Tongue (tissue), 2 donors: ENCODE results near the gene GATB. TPM values are rescaled to one million over a fixed set of nuclear protein-coding genes. Genes with fewer than 3 reads are reported as not detected.

Source experiments
- DNase-seq: peaks from one replicate; pipeline ENCODE4 v3.0.0-alpha.2; 2015
- total RNA-seq: library from RNA; depleted of rRNA; stranded (reverse); fragments of >200 nt; gene quantifications from one replicate; pipeline ENCODE4 v1.2.3, GENCODE V29; 2014

GATB gene
- total RNA-seq, 1 donor from 2014 or later: 38.2 TPM

DNA sequence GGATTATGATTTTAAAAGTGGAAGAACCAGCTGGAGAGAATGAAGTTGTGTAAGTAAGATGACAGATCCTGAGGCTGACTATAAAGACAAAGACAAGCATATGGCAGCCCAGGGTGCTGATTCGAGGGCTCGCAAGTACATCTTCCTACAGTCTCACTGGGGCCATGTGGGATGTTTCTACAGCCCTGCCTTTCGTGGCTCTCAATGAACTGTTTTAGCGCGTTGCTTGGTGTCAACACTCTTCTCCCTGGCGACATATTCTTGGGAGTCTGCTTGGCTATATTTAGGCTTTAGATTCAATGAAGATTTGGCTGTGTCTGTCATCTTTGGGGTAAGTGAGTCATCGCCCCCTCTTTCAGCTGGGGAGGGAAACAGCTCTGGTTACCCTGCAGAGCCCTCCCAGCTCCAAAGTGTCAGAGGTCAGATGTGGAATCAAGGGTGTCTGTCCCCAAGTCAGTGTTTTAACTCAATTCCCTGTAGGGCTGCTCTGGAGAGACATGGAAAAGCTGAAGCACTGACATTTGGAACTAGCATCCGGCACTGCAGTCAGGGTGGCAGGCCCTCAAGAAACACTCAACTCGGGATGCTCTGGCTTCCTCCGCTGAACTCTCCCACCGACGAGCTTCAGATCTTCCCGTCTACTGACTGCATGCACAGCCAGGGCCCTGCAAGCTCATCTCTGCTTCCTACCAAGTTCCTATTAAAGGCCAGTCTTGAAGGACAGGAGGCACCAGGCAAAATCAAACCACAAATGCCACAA lies 65.7 kb downstream of the GATB start:
- no peak for DNase-seq

DNA sequence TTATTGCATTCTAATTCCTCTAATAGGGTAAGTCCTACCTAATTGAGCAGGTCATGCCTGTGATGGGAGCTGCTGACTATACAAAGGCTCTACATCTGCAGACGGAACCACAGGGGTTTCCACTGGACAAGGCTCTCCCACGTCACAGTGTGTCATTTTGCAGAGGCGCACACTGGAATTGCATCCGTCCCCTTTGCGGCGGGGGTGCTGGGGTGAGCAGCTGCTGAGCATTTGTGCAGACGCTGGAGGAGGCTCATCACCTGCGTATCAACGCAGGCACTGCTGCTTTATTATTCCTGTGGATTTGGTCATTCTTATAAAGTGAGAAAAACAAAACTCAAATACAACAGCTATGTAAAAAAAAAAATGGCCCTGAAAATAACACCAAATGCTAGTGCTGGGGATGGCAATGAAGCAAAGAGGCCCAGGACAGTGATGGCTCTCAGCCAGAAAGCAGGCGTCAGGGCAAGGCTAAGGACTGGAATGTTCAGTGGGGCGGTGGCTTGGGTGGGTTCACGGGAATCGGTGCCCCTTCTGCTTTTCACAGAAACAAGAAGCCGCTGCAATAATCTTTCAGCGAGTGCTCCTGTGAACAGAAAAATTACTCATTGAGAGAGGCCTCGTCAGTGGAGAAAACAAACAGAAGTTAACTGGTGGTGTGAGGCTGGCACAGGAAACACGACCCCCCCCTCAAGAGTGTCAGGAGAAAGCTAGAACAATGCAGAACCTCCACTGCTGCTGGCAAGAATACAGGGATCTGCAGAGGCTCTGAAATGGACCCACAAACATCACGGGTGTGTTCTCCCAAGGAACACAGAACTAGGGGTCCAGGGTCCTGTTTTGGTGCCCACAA lies 67.8 kb downstream of the GATB start:
- peak; percentile 66 for DNase-seq

DNA sequence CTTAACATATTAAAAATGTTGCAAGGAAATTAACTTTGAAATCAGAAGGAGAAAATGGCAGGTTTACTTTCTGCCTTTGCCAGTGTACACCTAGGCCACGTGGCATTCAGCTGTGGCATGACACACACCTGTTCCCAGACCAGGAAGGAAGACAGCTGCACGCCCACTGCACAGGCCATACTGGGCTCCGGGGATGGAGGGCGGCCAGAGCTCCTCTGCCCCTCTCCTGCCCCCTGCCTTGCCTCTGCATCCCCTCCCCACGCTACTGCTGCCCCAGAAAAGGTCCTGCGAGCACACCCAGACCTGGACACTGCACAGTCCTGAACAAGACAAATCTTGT lies 68.4 kb downstream of the GATB start:
- DNase-seq: no peak

DNA sequence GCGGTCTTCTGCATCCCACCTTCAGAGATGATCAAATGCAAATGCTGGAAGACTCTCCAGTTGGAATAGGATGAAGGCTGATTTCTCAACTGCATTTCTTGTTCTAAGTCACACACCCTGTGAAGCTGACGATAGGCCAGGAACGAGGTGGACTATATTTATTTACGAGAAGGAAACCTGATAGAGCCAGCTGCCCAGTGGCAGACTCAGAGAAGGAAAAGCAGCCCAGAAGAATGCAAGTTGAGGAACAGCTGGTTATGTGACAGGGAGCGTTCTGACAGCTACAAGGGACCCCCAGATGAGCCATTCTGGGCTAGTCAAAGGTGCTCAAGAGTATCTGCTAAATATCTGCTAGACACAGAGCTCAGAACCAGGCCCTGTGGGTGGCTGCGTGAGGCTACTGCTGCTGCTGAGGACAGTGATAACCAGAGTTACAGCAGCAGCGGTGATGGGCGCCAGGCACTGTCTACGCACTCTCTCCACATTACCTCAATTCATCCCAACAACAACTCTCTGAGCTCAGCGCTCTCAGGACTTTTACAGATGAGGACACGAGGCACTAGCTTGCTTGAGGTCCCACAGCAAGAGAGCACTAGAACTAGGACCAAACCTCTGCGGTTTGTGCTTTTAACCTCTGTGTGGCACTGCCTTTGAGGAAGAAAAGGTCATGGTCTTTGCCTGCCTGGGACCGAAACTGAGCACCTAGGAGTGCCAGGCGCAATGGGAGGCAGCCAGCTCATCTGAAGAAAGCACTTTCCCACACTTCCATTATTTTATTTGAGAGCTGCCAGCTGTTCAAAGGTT lies 69.0 kb downstream of the GATB start:
- DNase-seq: peak; percentile 73

DNA sequence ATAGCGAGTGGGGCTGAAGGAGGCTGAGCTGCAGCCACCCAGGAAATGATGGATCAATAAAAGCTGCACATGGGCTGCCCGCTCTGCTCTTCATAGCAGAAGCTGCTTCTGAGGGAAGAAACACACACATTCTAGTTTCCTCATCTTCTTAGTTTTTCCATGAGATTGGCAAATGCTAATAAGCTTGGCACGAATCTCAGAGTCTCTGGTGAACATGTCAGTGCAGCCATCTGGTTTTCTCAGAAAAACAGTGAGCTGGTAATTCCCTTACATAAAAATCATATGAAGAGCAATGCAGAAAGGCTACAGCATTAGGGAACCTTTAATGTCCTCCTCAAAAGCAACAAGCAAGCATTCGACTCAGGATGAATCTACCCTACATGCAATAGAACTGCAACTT lies 69.9 kb downstream of the GATB start:
- peak; percentile 51 for DNase-seq

DNA sequence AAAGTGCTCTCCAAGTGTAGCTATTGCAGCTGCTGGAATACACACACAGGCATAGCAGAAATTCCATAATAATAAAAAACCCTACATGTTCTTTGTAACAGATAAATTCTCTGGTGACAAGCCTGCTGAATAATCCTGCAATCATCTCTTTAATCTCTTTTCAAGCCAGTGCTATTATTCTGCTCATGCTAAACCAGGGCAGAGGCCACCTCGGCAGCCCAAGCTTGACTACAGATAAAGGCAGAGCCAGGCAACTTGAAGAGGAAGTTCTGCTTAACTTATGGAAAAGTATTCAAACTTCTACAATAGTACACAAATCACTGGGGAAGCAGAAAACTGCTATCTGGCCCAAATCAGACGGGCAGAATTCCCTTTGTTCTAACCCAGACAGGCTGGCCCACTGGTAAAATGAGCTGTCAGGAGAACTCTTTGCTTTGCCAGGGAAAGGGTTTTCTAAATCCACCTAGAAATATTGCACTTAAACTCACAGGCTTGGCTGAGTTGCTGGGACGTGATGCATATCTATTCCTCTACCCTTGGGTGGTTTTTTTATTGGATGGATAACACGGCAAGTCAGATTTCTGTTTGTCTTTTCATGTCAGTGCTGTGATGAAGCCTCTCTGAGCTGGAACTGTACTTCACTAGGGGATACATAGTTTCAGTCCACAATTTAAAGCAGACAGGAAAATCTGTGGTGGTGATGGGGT lies 70.5 kb downstream of the GATB start:
- DNase-seq: no peak

DNA sequence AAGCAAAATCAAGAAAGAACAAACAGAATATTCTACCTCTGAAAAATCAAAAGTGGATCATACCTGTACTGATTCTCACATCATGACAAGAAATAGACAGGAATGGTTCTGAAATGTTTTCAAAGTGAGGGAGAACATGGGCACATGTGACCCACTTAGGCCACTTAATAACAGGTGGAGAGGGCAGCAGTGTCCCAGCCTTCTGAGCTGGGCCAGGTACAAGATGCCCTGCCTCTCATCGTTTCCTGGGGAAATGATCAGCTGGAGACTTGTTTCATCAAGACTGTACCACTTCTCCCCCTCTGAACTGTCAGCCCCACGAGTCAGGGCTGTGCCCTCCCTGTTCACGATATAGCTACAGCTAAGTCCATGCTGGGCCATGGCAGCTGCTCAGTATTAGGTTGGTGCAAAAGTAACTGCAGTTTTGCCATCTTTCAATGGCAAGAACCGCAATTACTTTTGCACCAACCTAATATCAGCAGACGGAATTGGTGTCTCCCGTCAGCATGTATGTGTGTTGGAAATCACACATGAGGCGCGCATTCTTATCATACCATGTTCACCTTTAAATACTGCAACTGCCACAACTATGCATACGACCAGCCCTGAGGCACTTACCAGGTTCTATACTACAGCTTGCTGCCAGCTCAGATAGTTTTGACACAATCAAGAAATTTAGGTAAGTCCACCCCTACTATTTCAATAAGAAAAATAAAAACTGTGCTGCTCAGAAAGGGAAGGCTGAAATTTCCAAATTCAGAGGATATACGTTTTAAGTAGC lies 71.4 kb downstream of the GATB start:
- DNase-seq: no peak

DNA sequence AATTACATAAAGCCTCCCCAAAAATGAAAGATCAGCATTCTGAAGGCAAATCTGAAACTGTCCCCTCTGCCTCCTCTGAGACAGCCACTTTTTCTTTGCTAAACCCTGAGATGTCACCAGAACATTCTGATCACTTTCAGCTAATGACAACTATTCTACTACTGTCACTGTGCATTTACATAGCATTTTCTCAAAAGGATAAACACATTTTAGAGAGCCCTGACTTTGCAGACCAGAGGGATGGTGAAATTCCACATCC lies 72.1 kb downstream of the GATB start:
- no peak for DNase-seq

DNA sequence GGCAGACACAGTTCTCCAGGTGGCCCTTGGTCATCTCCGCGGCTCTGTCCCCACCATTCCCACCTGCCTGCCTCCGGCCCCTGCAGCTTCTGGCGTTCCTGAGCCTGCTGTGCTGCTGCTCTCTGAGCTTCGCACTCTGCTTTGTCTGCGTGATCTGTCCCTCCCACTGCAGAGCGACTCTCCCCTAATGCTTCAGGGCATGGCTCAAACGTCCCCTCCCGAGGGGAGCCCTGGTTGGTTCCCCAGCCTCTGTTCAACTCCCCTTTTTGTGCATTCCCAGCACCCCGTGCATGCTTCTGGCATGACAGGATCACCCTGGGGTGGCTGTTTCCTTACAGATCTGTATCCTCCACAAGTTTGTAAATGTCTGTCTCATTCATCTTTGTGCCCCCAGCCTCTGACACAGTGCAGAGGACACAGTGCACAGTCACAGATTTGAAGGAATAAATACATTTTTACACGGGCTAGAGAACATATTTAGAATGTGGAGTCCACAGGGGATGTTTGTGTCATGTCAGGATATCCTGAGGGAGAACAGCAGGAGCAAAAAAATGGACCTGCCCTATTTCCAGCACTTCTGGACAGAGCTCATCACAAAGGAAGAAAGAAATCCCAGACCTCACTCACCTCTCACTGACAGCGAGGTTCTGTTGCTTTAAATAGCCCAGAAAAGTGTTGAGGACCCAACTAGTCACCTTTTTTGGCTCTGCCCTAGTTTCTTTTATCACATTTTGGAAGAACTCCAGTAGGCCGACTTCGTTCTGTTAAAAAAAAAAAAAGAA lies 72.6 kb downstream of the GATB start:
- no peak for DNase-seq

DNA sequence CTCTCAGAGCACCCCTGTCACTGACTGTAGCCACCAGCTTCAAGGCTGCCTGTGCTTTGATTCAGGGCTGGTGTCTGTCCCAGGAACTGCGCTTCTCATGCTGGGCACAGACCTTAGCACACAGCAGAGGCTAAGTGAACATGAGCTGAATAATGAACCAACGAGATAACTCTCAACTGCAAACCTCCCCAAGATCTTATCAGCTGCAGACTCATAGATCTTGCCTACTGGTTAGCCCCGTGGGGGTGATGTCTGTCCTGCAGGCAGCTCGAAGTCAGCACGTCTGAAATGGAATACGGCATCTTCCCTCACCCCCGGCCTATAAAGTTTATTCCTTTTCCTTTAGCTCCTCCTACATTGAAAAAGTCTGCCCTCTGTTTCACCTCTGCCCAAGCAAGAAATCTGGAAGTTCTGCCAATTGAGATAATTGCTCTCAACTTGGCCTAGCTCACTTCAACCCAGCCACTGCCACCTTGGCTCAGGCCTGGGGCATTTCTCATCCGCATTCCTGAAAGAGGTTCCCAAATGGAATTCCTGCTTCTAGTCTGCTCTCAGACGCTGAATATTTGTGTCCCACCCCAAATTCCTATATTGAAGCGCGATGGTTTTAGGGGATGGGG lies 73.7 kb downstream of the GATB start:
- DNase-seq: no peak

DNA sequence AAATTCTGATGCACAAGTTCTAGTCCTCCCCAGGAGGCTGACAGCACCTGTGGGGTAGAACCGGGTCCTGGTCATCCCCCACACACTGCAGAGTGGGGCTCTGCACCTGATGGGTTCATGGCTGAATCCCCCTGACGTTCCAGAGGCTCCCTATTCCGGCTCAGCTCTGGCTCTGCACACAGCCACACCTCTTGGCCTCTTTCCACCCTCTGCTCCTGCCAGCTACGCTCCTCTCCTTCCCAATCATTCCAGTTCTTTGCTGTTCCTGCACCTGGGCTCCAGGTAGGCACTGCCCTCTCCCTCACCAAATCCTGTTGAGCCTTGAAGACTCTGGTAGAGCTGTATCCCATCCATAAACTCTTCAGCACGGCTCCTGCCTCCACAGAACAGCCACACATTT lies 75.5 kb downstream of the GATB start:
- no peak for DNase-seq

DNA sequence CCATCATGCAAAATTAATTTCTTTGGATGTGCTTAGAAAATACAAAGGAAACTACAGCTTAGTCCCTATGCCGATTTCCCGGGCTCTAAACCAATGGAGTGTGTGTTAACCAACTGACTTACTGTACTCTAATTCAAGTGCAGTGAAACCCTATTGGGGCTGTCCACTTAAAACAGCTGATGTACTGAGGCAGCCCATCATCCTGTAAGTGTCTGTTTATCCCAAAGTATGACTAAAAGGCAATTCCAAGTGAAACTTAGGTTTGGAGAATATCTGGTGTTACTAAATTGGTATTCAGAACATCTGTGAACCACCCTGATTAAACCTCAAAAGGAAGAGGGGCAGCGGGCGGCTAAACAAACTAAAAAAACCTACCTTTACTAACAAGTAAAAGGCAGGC lies 79.7 kb downstream of the GATB start:
- no peak for DNase-seq

DNA sequence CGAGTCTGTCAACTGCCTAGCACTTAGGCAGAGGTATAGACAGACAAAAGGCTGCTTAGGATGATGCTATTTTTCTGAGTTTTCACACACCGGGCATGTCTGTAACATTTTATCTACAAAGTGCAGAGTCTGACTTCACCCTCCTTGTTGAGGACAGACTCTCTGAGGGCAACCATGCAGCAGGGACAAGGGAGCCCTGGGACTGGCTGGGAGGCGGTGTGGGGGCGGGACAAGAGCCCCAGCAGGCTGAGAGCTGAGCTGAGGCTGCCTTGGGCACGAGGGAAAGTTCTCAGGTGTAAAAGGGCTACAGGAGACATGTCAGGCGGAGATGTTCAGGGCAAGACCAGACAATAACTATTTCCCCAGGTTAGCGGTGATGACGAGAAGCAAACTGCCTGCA lies 81.6 kb downstream of the GATB start:
- no peak for DNase-seq

DNA sequence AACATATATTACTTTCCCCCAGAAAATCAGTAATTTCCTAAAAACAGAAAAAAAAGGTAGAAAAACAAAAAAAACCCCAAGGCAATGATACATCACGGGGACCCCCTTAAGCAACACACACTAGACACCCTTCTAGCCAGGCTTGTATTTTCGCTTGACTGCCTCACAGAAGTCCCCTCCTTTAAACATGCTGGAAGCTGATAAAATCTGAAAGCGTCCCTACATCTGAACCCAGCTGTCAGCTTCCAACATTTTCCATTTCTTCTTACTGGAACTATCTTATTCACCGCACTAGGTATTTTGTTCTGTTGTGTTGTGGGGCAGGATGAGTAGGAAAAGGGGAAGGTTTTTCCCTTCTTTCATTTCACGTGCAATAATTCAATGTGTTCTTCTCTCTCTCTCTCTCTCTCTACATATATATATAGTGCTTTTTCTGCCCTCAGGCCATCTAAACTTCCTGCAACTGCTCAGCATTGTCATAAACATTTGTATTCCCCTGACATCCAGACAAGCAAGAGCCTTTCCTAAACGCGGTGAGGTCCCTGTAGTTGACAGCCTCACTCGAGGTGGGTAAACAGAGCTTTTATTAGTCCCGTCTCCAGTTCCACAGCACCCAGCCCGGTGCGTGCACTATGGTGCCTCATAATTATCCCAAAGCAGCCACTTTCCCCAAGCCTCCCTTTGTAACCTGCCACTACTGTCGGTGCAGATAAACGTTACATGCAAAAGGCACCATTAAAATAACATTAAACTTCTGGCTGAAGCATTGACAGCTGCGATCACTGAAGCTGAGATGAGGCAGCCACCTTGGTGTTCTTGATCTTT lies 82.5 kb downstream of the GATB start:
- DNase-seq: no peak

DNA sequence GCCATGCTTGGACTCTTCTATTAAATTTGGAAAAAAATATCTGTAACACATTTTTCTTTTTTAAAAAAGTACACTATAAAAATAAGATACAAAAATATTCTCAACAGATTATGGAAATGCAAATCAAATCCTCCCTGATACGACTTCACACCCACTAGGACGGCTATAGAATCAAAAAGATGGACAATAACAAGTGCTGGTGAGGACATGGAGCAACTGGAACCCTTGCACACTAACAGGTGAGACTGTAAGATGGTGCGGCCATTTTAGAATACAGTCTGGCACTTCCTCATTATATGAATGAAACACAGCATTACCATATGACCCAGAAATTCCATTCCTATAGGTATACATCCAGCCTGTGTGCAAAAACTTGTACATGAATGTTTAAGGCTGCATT lies 83.6 kb downstream of the GATB start:
- no peak for DNase-seq

DNA sequence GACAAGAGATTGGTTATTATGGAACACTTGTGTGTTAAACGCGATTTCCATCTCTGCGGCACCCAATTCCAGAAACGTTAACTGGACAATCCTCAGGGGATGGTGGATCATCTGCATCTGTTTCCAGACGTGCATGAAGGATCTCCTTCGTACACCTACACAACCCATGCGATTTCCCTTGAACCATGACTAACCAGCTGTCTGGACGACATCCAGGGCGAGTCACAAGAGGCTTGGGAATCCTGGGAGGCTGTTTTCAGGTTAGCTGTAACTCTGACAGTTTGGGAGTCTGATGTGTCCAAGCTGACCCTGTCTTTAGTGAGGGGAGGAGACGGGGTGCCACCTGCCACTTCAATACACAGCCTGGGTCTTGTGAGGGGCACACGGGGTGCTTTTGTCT lies 84.5 kb downstream of the GATB start:
- peak; percentile 44 for DNase-seq

DNA sequence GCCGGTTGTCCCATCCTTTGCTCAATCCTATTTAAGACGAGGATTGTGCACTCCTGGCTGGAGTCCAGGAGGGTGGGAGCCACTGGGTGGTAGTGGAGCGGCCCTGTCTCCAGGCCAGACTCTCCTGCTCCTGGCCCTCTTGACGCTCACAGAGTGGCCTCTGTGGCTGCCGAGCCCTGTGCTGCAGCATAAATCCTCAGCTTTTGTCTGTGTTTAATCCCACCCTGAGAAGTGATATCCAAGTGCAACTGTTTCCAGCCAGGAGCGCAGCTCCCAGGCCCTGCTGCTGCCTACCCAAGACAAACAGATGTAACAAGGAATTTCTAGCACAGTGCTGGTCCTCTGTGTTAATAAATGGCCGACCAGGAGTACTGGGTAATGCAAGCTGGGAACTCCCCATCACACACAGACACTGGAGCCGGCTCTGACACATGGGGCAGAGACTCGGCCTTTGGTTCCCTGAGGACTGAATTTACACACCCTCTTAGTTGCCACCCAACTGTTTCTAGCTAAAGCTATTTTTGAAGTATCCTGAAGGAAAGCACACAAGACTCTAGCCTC lies 85.3 kb downstream of the GATB start:
- DNase-seq: peak; percentile 78

DNA sequence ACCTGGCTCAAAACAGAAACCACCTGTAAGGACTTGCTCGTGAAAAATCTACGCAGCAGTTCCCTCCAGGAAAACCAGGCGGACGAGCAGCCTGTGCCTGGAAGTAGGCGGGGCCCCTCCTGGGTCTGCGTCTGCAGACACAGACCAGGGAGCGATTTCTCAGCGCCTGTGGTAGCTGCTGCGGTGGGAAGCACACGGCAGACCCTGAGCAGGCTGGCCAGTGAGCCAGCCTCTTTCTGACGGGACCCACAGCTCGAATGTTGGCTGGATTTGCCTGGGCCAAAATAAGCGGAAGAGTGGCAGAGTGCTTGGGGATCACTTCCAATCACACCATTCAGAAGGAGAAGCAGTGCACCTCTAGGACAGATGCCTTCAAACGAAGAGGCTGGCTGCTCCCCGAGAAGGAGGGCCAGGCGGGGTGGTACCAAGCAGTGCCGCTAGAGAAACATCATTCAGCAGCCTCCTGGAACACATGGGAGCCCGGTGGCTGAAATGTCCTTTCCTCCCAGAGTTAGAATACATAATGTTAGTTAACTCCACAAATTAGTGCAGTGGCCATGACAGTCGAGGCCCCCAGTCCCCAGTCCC lies 85.9 kb downstream of the GATB start:
- peak; percentile 87 for DNase-seq
